SK-N-SH treated with all-trans-retinoic acid at 6 μM for 48 hours (cell line): ENCODE measurements around the gene PLA2G2F.

Experiments
- ATAC-seq: fragments of 200-7000 bp; cut with Tn5 transposase; 3 replicates; pipeline ENCODE4 v1.9.1; 2020; ENCODE audit warnings: mild to moderate bottlenecking, moderate library complexity
- BACH2 ChIP-seq: fragments of 250-450 bp; sonication (Bioruptor Pico); IDR thresholded peaks from 2 replicates; pipeline ENCODE4 v1.9.0; 2021; ENCODE audit warnings: mild to moderate bottlenecking, borderline replicate concordance
- CREB5 ChIP-seq: fragments of 250-450 bp; sonication (Bioruptor Pico); IDR thresholded peaks from 2 replicates; pipeline ENCODE4 v1.5.1; 2020; ENCODE audit warnings: low read depth, mild to moderate bottlenecking, moderate library complexity
- CSRNP3 ChIP-seq: fragments of 250-450 bp; sonication (Bioruptor Pico); IDR thresholded peaks from 2 replicates; pipeline ENCODE4 v1.5.1; 2021; ENCODE audit warnings: mild to moderate bottlenecking, moderate library complexity
- ESRRG ChIP-seq: fragments of 250-450 bp; sonication (Bioruptor Pico); IDR thresholded peaks from 2 replicates; pipeline ENCODE4 v1.6.1; 2021; ENCODE audit warnings: mild to moderate bottlenecking
- ISL1 ChIP-seq: fragments of 250-450 bp; sonication (Bioruptor Pico); IDR thresholded peaks from 2 replicates; pipeline ENCODE4 v2.1.2; 2022; ENCODE audit warnings: mild to moderate bottlenecking, moderate library complexity
- OSR1 ChIP-seq: fragments of 250-450 bp; sonication (Bioruptor Pico); IDR thresholded peaks from 2 replicates; pipeline ENCODE4 v1.8.0; 2022; ENCODE audit warnings: moderate library complexity, mild to moderate bottlenecking, inconsistent platforms
- PATZ1 ChIP-seq: fragments of 250-450 bp; sonication (Bioruptor Pico); IDR thresholded peaks from 2 replicates; pipeline ENCODE4 v1.8.0; 2020; ENCODE audit warnings: mild to moderate bottlenecking, moderate library complexity, borderline replicate concordance
- PPARA ChIP-seq: fragments of 250-450 bp; sonication (Bioruptor Pico); IDR thresholded peaks from 2 replicates; pipeline ENCODE4 v1.5.0; 2020; ENCODE audit warnings: mild to moderate bottlenecking, borderline replicate concordance
- RARB ChIP-seq: fragments of 250-450 bp; sonication (Bioruptor Pico); IDR thresholded peaks from 2 replicates; pipeline ENCODE4 v1.8.0; 2021; ENCODE audit warnings: mild to moderate bottlenecking, moderate library complexity
- SNAI2 ChIP-seq: fragments of 250-450 bp; sonication (Bioruptor Pico); IDR thresholded peaks from 2 replicates; pipeline ENCODE4 v1.5.0; 2020; ENCODE audit warnings: mild to moderate bottlenecking, moderate library complexity
- TOX ChIP-seq: fragments of 250-450 bp; sonication (Bioruptor Pico); IDR thresholded peaks from 2 replicates; pipeline ENCODE4 v1.8.0; 2021; ENCODE audit warnings: mild to moderate bottlenecking, moderate library complexity, borderline replicate concordance
- TSHZ2 ChIP-seq: fragments of 250-450 bp; sonication (Bioruptor Pico); IDR thresholded peaks from 2 replicates; pipeline ENCODE4 v1.5.0; 2020; ENCODE audit warnings: mild to moderate bottlenecking, moderate library complexity
- ZFP3 ChIP-seq: fragments of 250-450 bp; sonication (Bioruptor Pico); IDR thresholded peaks from 2 replicates; pipeline ENCODE4 v1.5.0; 2020; ENCODE audit warnings: mild to moderate bottlenecking, moderate library complexity
- ZNF565 ChIP-seq: fragments of 450-650 bp; formaldehyde crosslinking; conservative IDR thresholded peaks from 2 replicates; pipeline ENCODE4 v1.5.0; 2020; ENCODE audit warnings: low read depth, mild to moderate bottlenecking, moderate library complexity
- ZNF70 ChIP-seq: fragments of 450-650 bp; formaldehyde crosslinking; IDR thresholded peaks from 2 replicates; pipeline ENCODE4 v1.5.0; 2020; ENCODE audit warnings: mild to moderate bottlenecking, moderate library complexity

The PLA2G2F gene

GRCh38 chr1:20180844-20181207, 41.7 kb downstream of the PLA2G2F start (continued):
- TF ChIP-seq TSHZ2 (CRISPR knock-in tag) (no peak), ESRRG (CRISPR knock-in tag) (no peak), PATZ1 (CRISPR knock-in tag) (no peak)

GRCh38 chr1:20182415-20182814, 43.3 kb downstream of the PLA2G2F start:
- TF ChIP-seq PATZ1 (CRISPR knock-in tag) (no peak), ZNF70 (CRISPR knock-in tag) (no peak), SNAI2 (CRISPR knock-in tag) (no peak), TOX (CRISPR knock-in tag) (no peak), ESRRG (CRISPR knock-in tag) (no peak)
- TF ChIP-seq, all 23 proteins: peak for 0
- ATAC-seq: no peak

- no peak for ATAC-seq
- TF ChIP-seq ISL1 (CRISPR knock-in tag) (no peak), CREB5 (CRISPR knock-in tag) (no peak), BACH2 (CRISPR knock-in tag) (no peak), PATZ1 (CRISPR knock-in tag) (no peak), OSR1 (no peak)
These were observed 43.9 kb downstream of the PLA2G2F start for GRCh38 chr1:20183035-20183434.

GRCh38 chr1:20183616-20184271, 44.6 kb downstream of the PLA2G2F start:
- TF ChIP-seq PPARA (CRISPR knock-in tag): no peak
- TF ChIP-seq, all 23 proteins: peak for 0

GRCh38 chr1:20184481-20184900, 45.4 kb downstream of the PLA2G2F start:
- TF ChIP-seq ZNF565: no peak
- no peak for TF ChIP-seq ZFP3 (CRISPR knock-in tag)
- no peak for TF ChIP-seq TSHZ2 (CRISPR knock-in tag)
- no peak for TF ChIP-seq CSRNP3
- no peak for TF ChIP-seq BACH2 (CRISPR knock-in tag)
- TF ChIP-seq RARB (CRISPR knock-in tag): no peak
- TF ChIP-seq ISL1 (CRISPR knock-in tag): no peak
- ATAC-seq: no peak

More at GRCh38 chr1:20183616-20184271, 44.6 kb downstream of the PLA2G2F start:
- ATAC-seq: no peak
